K562 (cell line): ENCODE measurements around the gene A1BG. TPM values are rescaled to one million over a fixed set of nuclear protein-coding genes. Genes with fewer than 3 reads are reported as not detected.

Source experiments
- ARHGAP35 ChIP-seq: fragments of 450-650 bp; IDR thresholded peaks from 2 replicates; pipeline ENCODE4 v1.6.1; 2018; ENCODE audit not compliant: partially characterized antibody
- BDP1 ChIP-seq: IDR thresholded peaks from 3 replicates; pipeline ENCODE4 v1.6.1; 2011; ENCODE audit not compliant: insufficient read length, insufficient read depth
- BRCA1 ChIP-seq, 2 experiments: fragments of 450-650 bp in 1 of 2; sonication (generic) in 1 of 2; formaldehyde crosslinking in 1 of 2; IDR thresholded peaks; 2 replicates each; pipeline versions ENCODE4 v1.5.0 to v1.6.1; 2017 to 2020; ENCODE audit warnings: mild to moderate bottlenecking in 1 of 2, missing genetic modification reagents in 1 of 2
- CCAR2 ChIP-seq: fragments of 200-400 bp; formaldehyde crosslinking; IDR thresholded peaks from 2 replicates; pipeline ENCODE4 v1.6.1; 2017; ENCODE audit warnings: mild to moderate bottlenecking, low read depth, low read length
- CHCHD3 ChIP-seq: fragments of 250-450 bp; sonication (Bioruptor Pico); IDR thresholded peaks from 2 replicates; pipeline ENCODE4 v2.1.2; 2022; ENCODE audit warnings: mild to moderate bottlenecking
- CHD1 ChIP-seq: fragments of 200-600 bp; sonication (generic); IDR thresholded peaks from one replicate; pipeline ENCODE4 v1.6.1; 2012; ENCODE audit warnings: mild to moderate bottlenecking, moderate library complexity, low read length, inconsistent platforms
- ETS1 ChIP-seq: conservative IDR thresholded peaks from 2 replicates; pipeline ENCODE4 v1.6.1; 2011; ENCODE audit warnings: low read depth, mild to moderate bottlenecking, low read length; ENCODE audit not compliant: control insufficient read depth
- ETS2 ChIP-seq: IDR thresholded peaks from 2 replicates; pipeline ENCODE4 v1.6.1; 2016; ENCODE audit warnings: borderline replicate concordance, missing genetic modification characterization, mild to moderate bottlenecking, moderate library complexity, missing compliant biosample characterization; ENCODE audit not compliant: poor library complexity, severe bottlenecking
- GATA2 ChIP-seq: sonication (generic); formaldehyde crosslinking; IDR thresholded peaks from 2 replicates; pipeline ENCODE4 v1.4.0; 2020; ENCODE audit warnings: mild to moderate bottlenecking, missing genetic modification reagents
- HNRNPL ChIP-seq: fragments of 200-400 bp; formaldehyde crosslinking; IDR thresholded peaks from 2 replicates; pipeline ENCODE4 v1.6.1; 2017; ENCODE audit warnings: low read depth, mild to moderate bottlenecking, low read length
- LARP7 ChIP-seq: fragments of 450-650 bp; IDR thresholded peaks from 2 replicates; pipeline ENCODE4 v1.6.1; 2016
- MAFG ChIP-seq: fragments of 450-650 bp; conservative IDR thresholded peaks from 2 replicates; pipeline ENCODE4 v1.6.1; 2016; ENCODE audit warnings: missing genetic modification characterization, missing compliant biosample characterization
- NCOA1 ChIP-seq: fragments of 450-650 bp; IDR thresholded peaks from 2 replicates; pipeline ENCODE4 v1.6.1; 2016; ENCODE audit warnings: low read depth
- NFE2 ChIP-seq: IDR thresholded peaks from 2 replicates; pipeline ENCODE4 v1.6.1; 2014; ENCODE audit warnings: antibody characterized with exemption, low read depth
- NONO ChIP-seq, 2 experiments: fragments of 200-400 bp in 1 of 2; fragments of 450-650 bp in 1 of 2; formaldehyde crosslinking in 1 of 2; IDR thresholded peaks; 2 replicates each; pipeline ENCODE4 v1.6.1; 2017; ENCODE audit warnings: low read depth in 2 of 2, mild to moderate bottlenecking in 2 of 2, moderate library complexity in 2 of 2, low read length in 1 of 2
- PCBP2 ChIP-seq: fragments of 200-400 bp; formaldehyde crosslinking; IDR thresholded peaks from 2 replicates; pipeline ENCODE4 v1.6.1; 2018; ENCODE audit warnings: low read length, low read depth, mild to moderate bottlenecking, moderate library complexity; ENCODE audit not compliant: poor library complexity, severe bottlenecking
- PHF21A ChIP-seq: fragments of 450-650 bp; IDR thresholded peaks from 2 replicates; pipeline ENCODE4 v1.6.1; 2017; ENCODE audit warnings: low read depth, borderline replicate concordance
- RNF219 ChIP-seq: fragments of 250-450 bp; sonication (Bioruptor Pico); IDR thresholded peaks from 2 replicates; pipeline ENCODE4 v1.5.0; 2022; ENCODE audit warnings: mild to moderate bottlenecking
- SOX6 ChIP-seq: fragments of 450-650 bp; IDR thresholded peaks from 2 replicates; pipeline ENCODE4 v1.6.1; 2014; ENCODE audit warnings: mild to moderate bottlenecking
- STAT5B ChIP-seq: fragments of 250-450 bp; sonication (Bioruptor Pico); IDR thresholded peaks from 2 replicates; pipeline ENCODE4 v1.8.0; 2021; ENCODE audit warnings: mild to moderate bottlenecking, inconsistent platforms
- TBL1XR1 ChIP-seq, 2 experiments: IDR thresholded peaks; 2 replicates each; pipeline ENCODE4 v1.6.1; 2012; ENCODE audit warnings: improper control_type of control experiment in 2 of 2, low read length in 2 of 2, mild to moderate bottlenecking in 1 of 2
- TCF15 ChIP-seq: fragments of 250-450 bp; sonication (Bioruptor Pico); IDR thresholded peaks from 2 replicates; pipeline ENCODE4 v1.8.0; 2022; ENCODE audit warnings: moderate library complexity, mild to moderate bottlenecking, inconsistent platforms
- TCF3 ChIP-seq: sonication (generic); formaldehyde crosslinking; IDR thresholded peaks from 2 replicates; pipeline ENCODE4 v1.4.0; 2020; ENCODE audit warnings: mild to moderate bottlenecking, missing genetic modification reagents
- ZNF134 ChIP-seq: fragments of 250-450 bp; sonication (Bioruptor Pico); conservative IDR thresholded peaks from 2 replicates; pipeline ENCODE4 v1.4.0; 2020
- ZNF23 ChIP-seq: fragments of 250-450 bp; sonication (Bioruptor Pico); IDR thresholded peaks from 2 replicates; pipeline ENCODE4 v1.4.0; 2020; ENCODE audit warnings: mild to moderate bottlenecking
- polyA plus RNA-seq, 8 experiments: library from polyadenylated mRNA; depleted of rRNA in 4 of 8; stranded (reverse) in 5 of 8; unstranded in 3 of 8; fragments of >200 nt; fragmentation: Nextera tagmentation in 2 of 8; fragmentation: Illumina TruSeq in 1 of 8; extraction: Ambion mirVana in 2 of 8; extraction: Trizol in 1 of 8; gene quantifications; 2 replicates each; pipeline versions ENCODE4 v1.2.1 to v1.2.3, GENCODE V29; 2011 to 2014; ENCODE audit warnings: inconsistent platforms in 1 of 8, missing spikeins in 1 of 8
- total RNA-seq, 7 experiments: library from RNA; depleted of rRNA in 6 of 7; stranded (reverse); fragments of >200 nt in 6 of 7; fragmentation: Illumina TruSeq in 2 of 7; extraction: Trizol in 2 of 7; gene quantifications; 2 replicates each; pipeline versions ENCODE4 v1.2.1 to v1.2.3, GENCODE V29; 2011 to 2021; ENCODE audit warnings: low replicate concordance in 1 of 7

Gene A1BG
- total and polyA plus RNA-seq, 9 of the 15 experiments (the other 6 are each of a cell fraction or from before 2014, with no cell fraction given) = 0.10 to 19.8 (median 2.6) TPM

GRCh38 chr19:58362272-58362994, 9.1 kb upstream of the A1BG start, which contains the start of gene ZNF497 (continued):
- no peak for TF ChIP-seq GATA2
- TF ChIP-seq ETS1 = peak; percentile 83
- TF ChIP-seq MAFG = no peak
- TF ChIP-seq SOX6 = no peak; the same call in 1 of the 2 replicates
- no peak for TF ChIP-seq BRCA1 (IDR thresholded peaks at IDR 0.05)
- TF ChIP-seq BRCA1 (CRISPR knock-in tag; IDR thresholded peaks at IDR 0.05) = no peak
- no peak; the same call in 1 of the 2 replicates for TF ChIP-seq TCF3
- no peak for TF ChIP-seq CCAR2
- 0 out of 2 replicates have a peak, but pooled peaks have one; percentile 46 for TF ChIP-seq HNRNPL
- TF ChIP-seq NFE2 = no peak
- peak; percentile 77 for TF ChIP-seq NCOA1
- TF ChIP-seq TCF15 (CRISPR knock-in tag) = no peak
- TF ChIP-seq STAT5B (CRISPR knock-in tag) = no peak
- no peak for TF ChIP-seq BDP1
- peak in 1 of 2 experiments; percentile 94 for TF ChIP-seq TBL1XR1 (IDR thresholded peaks at IDR 0.05; ENCODE audit: low read length in 2 of 2)
- peak in 1 of 2 experiments; percentile 66; a peak in 1 of 4 replicates for TF ChIP-seq NONO (IDR thresholded peaks at IDR 0.05; ENCODE audit: low read depth in 2 of 2, low read length in 1 of 2)
- no peak for TF ChIP-seq ZNF134 (CRISPR knock-in tag)
- no peak for TF ChIP-seq ETS2 (tag)
- TF ChIP-seq PHF21A = no peak
- TF ChIP-seq CHCHD3 = no peak
- TF ChIP-seq RNF219 (CRISPR knock-in tag) = no peak
- TF ChIP-seq CHD1 = no peak
- TF ChIP-seq LARP7 = 0 out of 2 replicates have a peak, but pooled peaks have one; percentile 5
- no peak for TF ChIP-seq ZNF23 (CRISPR knock-in tag)
- no peak for TF ChIP-seq PCBP2
- no peak for TF ChIP-seq ARHGAP35
